SU-DHL-6 (cell line): ENCODE data around the gene LYRM7.

ENCODE experiments used
- EZH2phosphoT487 ChIP-seq: fragments of 200-600 bp; sonication (generic), shearing (Covaris generic); conservative IDR thresholded peaks from 2 replicates; pipeline ENCODE4 v1.6.1; 2018; ENCODE audit warnings: mild to moderate bottlenecking, antibody characterized with exemption, low read length, moderate library complexity, mixed read lengths
- TF ChIP-seq, protein P1 (sequence below): fragments of 200-600 bp; sonication (generic); IDR thresholded peaks from one replicate; pipeline ENCODE4 v1.5.1; 2017; ENCODE audit warnings: antibody characterized with exemption, mild to moderate bottlenecking, low read length, moderate library complexity; ENCODE audit not compliant: insufficient read depth, poor library complexity, severe bottlenecking

DNA sequence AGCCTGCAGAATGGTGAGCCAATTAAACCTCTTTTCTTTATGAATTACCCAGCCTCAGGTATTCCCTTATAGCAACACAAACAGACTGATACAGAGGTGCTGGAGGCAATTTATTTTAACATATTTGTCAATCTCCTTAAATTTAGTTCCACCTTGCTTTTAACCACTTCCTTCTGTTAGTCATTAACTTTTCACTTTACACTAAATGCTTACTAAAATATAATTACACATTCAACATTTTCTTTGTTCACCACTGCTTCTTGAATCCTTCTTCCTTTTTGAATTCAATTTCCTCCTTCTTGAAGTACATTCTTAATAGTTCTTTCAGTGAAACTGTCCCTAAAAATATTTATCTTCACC lies 39.4 kb downstream of the LYRM7 start:
- TF ChIP-seq, protein P1, sequence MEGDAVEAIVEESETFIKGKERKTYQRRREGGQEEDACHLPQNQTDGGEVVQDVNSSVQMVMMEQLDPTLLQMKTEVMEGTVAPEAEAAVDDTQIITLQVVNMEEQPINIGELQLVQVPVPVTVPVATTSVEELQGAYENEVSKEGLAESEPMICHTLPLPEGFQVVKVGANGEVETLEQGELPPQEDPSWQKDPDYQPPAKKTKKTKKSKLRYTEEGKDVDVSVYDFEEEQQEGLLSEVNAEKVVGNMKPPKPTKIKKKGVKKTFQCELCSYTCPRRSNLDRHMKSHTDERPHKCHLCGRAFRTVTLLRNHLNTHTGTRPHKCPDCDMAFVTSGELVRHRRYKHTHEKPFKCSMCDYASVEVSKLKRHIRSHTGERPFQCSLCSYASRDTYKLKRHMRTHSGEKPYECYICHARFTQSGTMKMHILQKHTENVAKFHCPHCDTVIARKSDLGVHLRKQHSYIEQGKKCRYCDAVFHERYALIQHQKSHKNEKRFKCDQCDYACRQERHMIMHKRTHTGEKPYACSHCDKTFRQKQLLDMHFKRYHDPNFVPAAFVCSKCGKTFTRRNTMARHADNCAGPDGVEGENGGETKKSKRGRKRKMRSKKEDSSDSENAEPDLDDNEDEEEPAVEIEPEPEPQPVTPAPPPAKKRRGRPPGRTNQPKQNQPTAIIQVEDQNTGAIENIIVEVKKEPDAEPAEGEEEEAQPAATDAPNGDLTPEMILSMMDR: no peak
- no peak for TF ChIP-seq EZH2phosphoT487
